Neural crest cell (in vitro differentiated cells): ENCODE data around the gene NME8. TPM values are rescaled to one million over a fixed set of nuclear protein-coding genes. Genes with fewer than 3 reads are reported as not detected.

Source experiments
- DNase-seq: peaks from one replicate; pipeline ENCODE4 v3.0.0; 2021; ENCODE audit warnings: low read depth, mixed read lengths, low spot score
- H3K27ac Mint-ChIP-seq: one replicate; pipeline ENCODE4 v1.8.0; 2021; ENCODE audit warnings: mild to moderate bottlenecking, mixed read lengths; ENCODE audit not compliant: unreplicated experiment
- H3K27me3 Mint-ChIP-seq: 2 replicates; pipeline ENCODE4 v1.8.0; 2021; ENCODE audit warnings: low read depth, mild to moderate bottlenecking, mixed read lengths
- H3K36me3 Mint-ChIP-seq: 2 replicates; pipeline ENCODE4 v1.8.0; 2021; ENCODE audit warnings: low read depth, mild to moderate bottlenecking, mixed read lengths
- H3K4me1 Mint-ChIP-seq: 2 replicates; pipeline ENCODE4 v1.8.0; 2021; ENCODE audit warnings: mixed read lengths
- H3K4me3 Mint-ChIP-seq: one replicate; pipeline ENCODE4 v1.8.0; 2021; ENCODE audit warnings: mild to moderate bottlenecking, mixed read lengths
- H3K9me3 Mint-ChIP-seq: 2 replicates; pipeline ENCODE4 v1.8.0; 2021; ENCODE audit warnings: mixed read lengths
- total RNA-seq: library from RNA; stranded (reverse); gene quantifications from 2 replicates; pipeline ENCODE4 v1.2.1, GENCODE V29; 2021
- TF ChIP-seq, protein P1 (sequence below): fragments of 200-600 bp; sonication (generic); conservative IDR thresholded peaks from 2 replicates; pipeline ENCODE4 v1.5.0; 2021; ENCODE audit warnings: antibody characterized with exemption, mild to moderate bottlenecking

NME8 gene
- total RNA-seq, 1 donor from 2014 or later = not detected

DNA sequence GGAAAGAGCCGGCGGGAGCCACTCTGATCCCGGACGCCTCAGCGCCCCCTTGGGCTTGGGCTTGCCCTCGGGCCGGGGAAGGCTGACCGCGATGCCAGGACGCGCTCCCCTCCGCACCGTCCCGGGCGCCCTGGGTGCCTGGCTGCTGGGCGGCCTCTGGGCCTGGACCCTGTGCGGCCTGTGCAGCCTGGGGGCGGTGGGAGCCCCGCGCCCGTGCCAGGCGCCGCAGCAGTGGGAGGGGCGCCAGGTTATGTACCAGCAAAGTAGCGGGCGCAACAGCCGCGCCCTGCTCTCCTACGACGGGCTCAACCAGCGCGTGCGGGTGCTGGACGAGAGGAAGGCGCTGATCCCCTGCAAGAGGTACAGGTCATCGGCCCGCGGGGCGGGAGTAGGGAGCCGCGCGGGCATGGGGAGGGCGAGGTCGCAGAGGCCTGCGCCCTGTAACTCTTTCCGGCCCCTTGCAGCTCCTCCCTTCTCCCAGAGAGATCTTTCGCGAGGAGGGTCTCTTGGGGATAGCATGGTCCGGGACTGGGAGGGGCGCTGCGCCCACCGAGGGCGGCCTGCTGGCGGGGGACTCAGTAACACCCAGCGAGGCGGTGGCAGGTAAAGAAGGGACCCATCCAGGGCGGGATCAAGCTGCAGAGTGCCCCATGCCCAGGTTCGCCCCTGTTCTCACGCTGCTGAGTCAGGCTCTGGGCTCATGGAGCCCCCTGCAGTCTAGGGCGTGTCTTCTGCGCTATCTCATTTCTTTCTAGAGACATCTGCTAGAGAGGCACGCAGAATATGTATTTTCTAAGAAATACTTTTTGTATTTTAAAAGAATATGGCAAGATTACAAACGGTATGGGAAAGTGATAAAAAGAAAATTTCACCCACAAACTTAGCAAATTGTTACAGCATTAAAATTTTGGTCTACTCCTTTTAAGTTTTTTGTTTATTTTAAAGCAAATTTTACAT, 72.7 kb downstream of the NME8 start:
- Mint-ChIP-seq H3K27ac (no peak overlapping the region), H3K9me3 (no peaks in the 10 kb centered on the region), H3K4me3 (peak overlapping the region; percentile 92), H3K36me3 (no peaks in the 10 kb centered on the region), H3K4me1 (peaks cover 17% of the 10 kb centered on the region), H3K27me3 (peaks cover 53% of the 10 kb centered on the region)
- TF ChIP-seq, protein P1, sequence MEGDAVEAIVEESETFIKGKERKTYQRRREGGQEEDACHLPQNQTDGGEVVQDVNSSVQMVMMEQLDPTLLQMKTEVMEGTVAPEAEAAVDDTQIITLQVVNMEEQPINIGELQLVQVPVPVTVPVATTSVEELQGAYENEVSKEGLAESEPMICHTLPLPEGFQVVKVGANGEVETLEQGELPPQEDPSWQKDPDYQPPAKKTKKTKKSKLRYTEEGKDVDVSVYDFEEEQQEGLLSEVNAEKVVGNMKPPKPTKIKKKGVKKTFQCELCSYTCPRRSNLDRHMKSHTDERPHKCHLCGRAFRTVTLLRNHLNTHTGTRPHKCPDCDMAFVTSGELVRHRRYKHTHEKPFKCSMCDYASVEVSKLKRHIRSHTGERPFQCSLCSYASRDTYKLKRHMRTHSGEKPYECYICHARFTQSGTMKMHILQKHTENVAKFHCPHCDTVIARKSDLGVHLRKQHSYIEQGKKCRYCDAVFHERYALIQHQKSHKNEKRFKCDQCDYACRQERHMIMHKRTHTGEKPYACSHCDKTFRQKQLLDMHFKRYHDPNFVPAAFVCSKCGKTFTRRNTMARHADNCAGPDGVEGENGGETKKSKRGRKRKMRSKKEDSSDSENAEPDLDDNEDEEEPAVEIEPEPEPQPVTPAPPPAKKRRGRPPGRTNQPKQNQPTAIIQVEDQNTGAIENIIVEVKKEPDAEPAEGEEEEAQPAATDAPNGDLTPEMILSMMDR = peak; percentile 22
- DNase-seq = peak; percentile 34

DNA sequence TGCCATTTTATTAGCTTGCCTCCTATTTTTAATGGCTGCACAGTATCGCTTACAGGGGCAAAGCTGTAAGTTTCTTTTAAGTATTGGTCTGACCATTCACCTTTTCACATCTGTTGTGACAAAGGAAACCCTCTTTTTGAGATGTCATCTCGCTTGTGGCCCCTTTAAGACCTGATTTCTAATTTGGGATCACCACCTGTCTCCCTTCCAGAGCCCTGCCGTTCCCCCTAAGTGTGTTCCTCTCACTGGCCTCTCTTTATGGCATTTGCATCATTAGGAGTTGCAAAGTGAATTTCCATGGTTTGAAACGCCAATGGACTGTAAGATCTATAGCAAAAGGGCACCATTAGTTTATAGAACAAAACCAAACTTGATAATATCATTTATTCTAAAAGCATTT, 73.5 kb downstream of the NME8 start:
- Mint-ChIP-seq H3K9me3 (no peaks in the 10 kb centered on the region), H3K4me3 (peak overlapping the region; percentile 92), H3K4me1 (peaks cover 15% of the 10 kb centered on the region), H3K27ac (no peak overlapping the region), H3K27me3 (peaks cover 46% of the 10 kb centered on the region), H3K36me3 (no peaks in the 10 kb centered on the region)
- no peak for DNase-seq
- TF ChIP-seq, protein P1 = no peak

DNA sequence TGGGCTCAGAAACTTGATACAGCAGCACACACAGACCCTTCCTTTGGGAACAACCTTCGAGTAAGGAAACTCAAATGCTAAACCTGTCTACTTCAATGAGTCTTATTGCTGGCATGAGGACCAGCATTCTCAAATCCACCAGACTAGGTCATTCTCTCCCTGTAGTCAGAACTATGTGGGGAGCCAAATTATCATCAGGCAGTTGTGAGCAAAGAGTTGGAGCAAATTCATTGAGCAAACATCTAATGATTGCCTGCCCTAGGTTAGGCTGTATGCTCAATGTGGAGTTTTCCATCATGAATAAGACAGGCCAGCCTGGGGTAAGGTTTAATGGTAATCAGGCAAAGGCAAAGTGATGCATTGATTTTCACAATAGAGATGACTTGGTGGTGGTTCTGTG, 75.6 kb downstream of the NME8 start:
- peaks cover 24% of the 10 kb centered on the region for H3K27me3 Mint-ChIP-seq
- DNase-seq = no peak
- no peak overlapping the region for H3K4me3 Mint-ChIP-seq
- H3K4me1 Mint-ChIP-seq = peaks cover 10% of the 10 kb centered on the region
- H3K27ac Mint-ChIP-seq = no peak overlapping the region
- no peaks in the 10 kb centered on the region for H3K9me3 Mint-ChIP-seq
- TF ChIP-seq, protein P1 = no peak
- H3K36me3 Mint-ChIP-seq = no peaks in the 10 kb centered on the region

DNA sequence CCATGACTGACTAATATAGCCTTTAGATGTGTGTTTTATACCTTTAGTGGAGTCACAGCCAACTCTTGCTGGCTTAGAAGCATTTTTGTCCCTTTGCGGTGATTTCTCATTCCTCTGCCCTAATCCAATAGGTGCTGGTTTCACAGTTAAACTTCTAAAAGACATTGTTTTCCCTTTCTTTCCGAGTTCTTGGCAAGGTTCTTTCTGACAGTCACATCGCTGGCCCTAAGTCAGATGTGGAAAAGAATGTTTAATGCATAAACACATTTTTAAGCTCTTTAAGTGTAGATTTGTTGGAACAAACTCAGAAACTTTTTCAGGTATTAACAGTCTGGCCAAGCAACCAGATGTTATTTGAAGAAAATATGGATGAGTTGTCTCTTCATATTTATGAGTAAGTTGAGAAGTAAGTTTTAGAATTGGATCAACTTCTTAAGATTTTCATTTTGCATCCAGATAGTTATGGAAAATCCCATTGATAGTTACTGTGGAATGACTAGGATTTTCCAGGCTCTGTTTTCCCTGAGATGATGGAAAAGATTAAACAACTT, 76.2 kb downstream of the NME8 start:
- Mint-ChIP-seq H3K36me3 (no peaks in the 10 kb centered on the region), H3K4me1 (peaks cover 10% of the 10 kb centered on the region), H3K9me3 (no peaks in the 10 kb centered on the region), H3K4me3 (no peak overlapping the region), H3K27ac (no peak overlapping the region), H3K27me3 (peaks cover 19% of the 10 kb centered on the region)
- DNase-seq = no peak
- TF ChIP-seq, protein P1 = no peak

DNA sequence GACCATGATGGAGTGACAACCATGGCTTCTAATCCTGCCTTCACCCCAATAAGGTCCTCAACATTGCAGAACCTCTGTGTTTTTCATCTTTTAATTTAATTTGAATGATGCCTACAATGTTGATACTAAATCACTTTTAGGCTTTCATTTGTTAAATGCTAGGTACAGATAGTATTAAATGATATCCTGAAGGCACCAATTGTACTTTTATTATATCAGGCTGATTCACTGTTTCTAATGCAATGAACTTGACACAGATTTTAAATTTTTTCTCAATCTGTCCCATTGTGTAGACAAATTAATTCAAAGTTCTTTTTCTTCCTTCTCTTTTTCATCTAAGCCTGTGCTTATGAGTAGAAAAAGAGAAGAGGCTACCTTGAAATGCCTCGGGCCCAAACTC, 77.2 kb downstream of the NME8 start:
- H3K4me1 Mint-ChIP-seq = peaks cover 4% of the 10 kb centered on the region

More for the DNA sequence above, 77.2 kb downstream of the NME8 start:
- Mint-ChIP-seq H3K27me3 (peaks cover 9% of the 10 kb centered on the region), H3K27ac (no peak overlapping the region), H3K9me3 (no peaks in the 10 kb centered on the region), H3K4me3 (no peak overlapping the region), H3K36me3 (no peaks in the 10 kb centered on the region)
- TF ChIP-seq, protein P1 = no peak
- no peak for DNase-seq
